OCI-LY1 (cell line): Measurements from ENCODE around the gene WDR43.

Experiments used
- EZH2 ChIP-seq: fragments of 200-600 bp; sonication (generic), shearing (Covaris generic); IDR thresholded peaks from 2 replicates; pipeline ENCODE4 v1.8.0; 2017; ENCODE audit warnings: borderline replicate concordance, mixed run types, mild to moderate bottlenecking, antibody characterized with exemption, low read length, moderate library complexity, mixed read lengths
- TF ChIP-seq, protein P1 (sequence below): fragments of 200-600 bp; sonication (generic), shearing (Covaris generic); IDR thresholded peaks from 2 replicates; pipeline ENCODE4 v1.5.1; 2017; ENCODE audit warnings: mild to moderate bottlenecking, antibody characterized with exemption, low read length, moderate library complexity, mixed read lengths

DNA sequence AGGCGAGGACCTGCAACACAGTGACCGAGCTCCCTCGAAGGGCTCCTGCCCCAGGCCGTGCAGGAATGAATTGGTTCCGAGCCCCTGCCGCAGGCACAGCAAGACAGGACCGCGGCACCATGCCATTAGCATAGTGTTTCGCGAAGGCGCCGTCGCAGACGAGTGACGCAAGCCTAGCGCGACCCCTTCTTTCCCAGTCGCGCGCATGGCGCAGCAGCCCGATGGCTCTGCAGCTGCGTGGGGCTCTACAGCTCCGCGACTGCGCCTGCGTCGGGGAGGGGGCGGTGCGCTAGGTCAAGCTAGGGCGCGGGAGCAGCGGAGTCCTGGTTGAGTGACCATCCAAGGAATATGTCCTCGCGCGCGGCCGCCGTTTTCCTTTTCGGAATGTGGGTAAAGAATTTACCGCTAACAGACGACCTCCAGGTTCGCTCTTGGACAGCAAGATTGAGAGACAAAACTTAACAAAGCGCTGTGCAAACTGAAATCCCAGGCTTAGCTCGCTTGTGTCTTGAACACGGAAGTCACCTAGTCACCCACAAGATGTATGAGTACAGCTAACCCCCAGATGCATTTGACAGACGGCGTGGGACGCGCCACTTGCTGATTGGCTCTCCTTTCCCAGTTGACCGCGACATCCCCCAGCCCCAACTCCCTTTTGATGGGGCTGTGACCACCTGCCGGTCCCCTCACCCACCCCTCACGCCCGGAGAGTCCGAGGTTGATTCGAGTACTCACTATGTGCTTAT lies 24.1 kb upstream of the WDR43 start, which contains the start of gene TRMT61B:
- TF ChIP-seq, protein P1, sequence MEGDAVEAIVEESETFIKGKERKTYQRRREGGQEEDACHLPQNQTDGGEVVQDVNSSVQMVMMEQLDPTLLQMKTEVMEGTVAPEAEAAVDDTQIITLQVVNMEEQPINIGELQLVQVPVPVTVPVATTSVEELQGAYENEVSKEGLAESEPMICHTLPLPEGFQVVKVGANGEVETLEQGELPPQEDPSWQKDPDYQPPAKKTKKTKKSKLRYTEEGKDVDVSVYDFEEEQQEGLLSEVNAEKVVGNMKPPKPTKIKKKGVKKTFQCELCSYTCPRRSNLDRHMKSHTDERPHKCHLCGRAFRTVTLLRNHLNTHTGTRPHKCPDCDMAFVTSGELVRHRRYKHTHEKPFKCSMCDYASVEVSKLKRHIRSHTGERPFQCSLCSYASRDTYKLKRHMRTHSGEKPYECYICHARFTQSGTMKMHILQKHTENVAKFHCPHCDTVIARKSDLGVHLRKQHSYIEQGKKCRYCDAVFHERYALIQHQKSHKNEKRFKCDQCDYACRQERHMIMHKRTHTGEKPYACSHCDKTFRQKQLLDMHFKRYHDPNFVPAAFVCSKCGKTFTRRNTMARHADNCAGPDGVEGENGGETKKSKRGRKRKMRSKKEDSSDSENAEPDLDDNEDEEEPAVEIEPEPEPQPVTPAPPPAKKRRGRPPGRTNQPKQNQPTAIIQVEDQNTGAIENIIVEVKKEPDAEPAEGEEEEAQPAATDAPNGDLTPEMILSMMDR, result no peak
- TF ChIP-seq EZH2, result no peak
